Bronchial epithelial cell (primary cell): ENCODE data around the gene CADM2. TPM values are rescaled to one million over a fixed set of nuclear protein-coding genes. Genes with fewer than 3 reads are reported as not detected.

Experiments
- DNase-seq: peaks from one replicate; pipeline ENCODE4 v3.0.0-alpha.2; 2010; ENCODE audit warnings: low read depth
- FAIRE-seq: peaks from 2 replicates; lab custom pipeline; 2011; peaks lifted over from hg19 to GRCh38; lab: Jason Lieb, UNC
- H3K27me3 ChIP-seq: 2 replicates; pipeline ENCODE4 v1.5.1; 2011; ENCODE audit warnings: low read length; ENCODE audit not compliant: control insufficient read depth, insufficient read depth
- H3K36me3 ChIP-seq: 2 replicates; pipeline ENCODE4 v1.5.1; 2011; ENCODE audit warnings: low read length; ENCODE audit not compliant: control insufficient read depth, insufficient read depth
- H3K4me3 ChIP-seq: 2 replicates; pipeline ENCODE4 v1.5.1; 2011; ENCODE audit warnings: mild to moderate bottlenecking, low read depth, low read length, control low read depth
- CTCF ChIP-seq: IDR thresholded peaks from 2 replicates; pipeline ENCODE4 v1.5.1; 2011; ENCODE audit warnings: mild to moderate bottlenecking, moderate library complexity, low read length, control low read depth, inconsistent platforms; ENCODE audit not compliant: insufficient read depth, severe bottlenecking
- total RNA-seq: library from RNA; depleted of rRNA; stranded (reverse); fragments of >200 nt; gene quantifications from 2 replicates; pipeline ENCODE4 v1.2.1, GENCODE V29; 2014

The CADM2 gene
- total RNA-seq, 1 donor from 2014 or later = under 0.01 TPM

DNA sequence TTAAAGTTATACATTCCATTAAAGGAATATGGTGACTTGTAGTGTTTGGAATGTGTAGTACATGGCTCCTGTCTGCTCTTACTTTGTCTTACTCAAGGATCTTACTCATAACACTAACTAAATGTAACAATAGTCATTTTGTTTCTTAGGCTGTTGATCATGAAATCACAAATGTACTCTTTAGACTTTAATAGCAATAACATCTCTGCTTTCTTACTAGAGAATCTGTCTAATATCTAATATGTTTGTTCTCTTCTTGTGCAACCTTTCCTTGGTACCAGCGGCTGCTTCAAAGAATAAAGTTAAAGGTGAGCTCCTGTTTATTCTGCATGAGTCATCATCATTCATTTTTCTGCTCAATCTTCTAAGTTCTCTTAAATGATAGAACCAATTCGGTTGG is 767.5 kb downstream of the CADM2 start:
- no peak for TF ChIP-seq CTCF
- Histone ChIP-seq H3K4me3 (no peak overlapping the region), H3K27me3 (no peaks in the 10 kb centered on the region), H3K36me3 (no peaks in the 10 kb centered on the region)
- FAIRE-seq = no peak
- DNase-seq = peak; percentile 86

- peak; percentile 77 for DNase-seq
- H3K36me3 ChIP-seq = no peaks in the 10 kb centered on the region
- no peak for TF ChIP-seq CTCF
- no peaks in the 10 kb centered on the region for H3K27me3 ChIP-seq
- H3K4me3 ChIP-seq = no peak overlapping the region
- FAIRE-seq = no peak
These were observed 779.1 kb downstream of the CADM2 start for GRCh38 chr3:85737846-85738245.

GRCh38 chr3:85740561-85740960 is 781.8 kb downstream of the CADM2 start:
- DNase-seq (peak; percentile 29), FAIRE-seq (no peak)
- no peak for TF ChIP-seq CTCF
- Histone ChIP-seq H3K27me3 (no peaks in the 10 kb centered on the region), H3K36me3 (no peaks in the 10 kb centered on the region), H3K4me3 (no peak overlapping the region)

GRCh38 chr3:85758442-85758841 is 799.7 kb downstream of the CADM2 start:
- FAIRE-seq = no peak
- Histone ChIP-seq H3K27me3 (no peaks in the 10 kb centered on the region), H3K4me3 (no peak overlapping the region)

GRCh38 chr3:85760342-85760741 is 801.6 kb downstream of the CADM2 start:
- DNase-seq = peak; percentile 76
- no peak for TF ChIP-seq CTCF
- Histone ChIP-seq H3K36me3 (no peaks in the 10 kb centered on the region), H3K4me3 (no peak overlapping the region), H3K27me3 (no peaks in the 10 kb centered on the region)
- no peak for FAIRE-seq

More at GRCh38 chr3:85758442-85758841, 799.7 kb downstream of the CADM2 start:
- TF ChIP-seq CTCF = no peak
- peak; percentile 80 for DNase-seq
- H3K36me3 ChIP-seq = no peaks in the 10 kb centered on the region

- H3K27me3 ChIP-seq = no peaks in the 10 kb centered on the region
- FAIRE-seq (peak; percentile 40), DNase-seq (no peak)
- H3K36me3 ChIP-seq = no peaks in the 10 kb centered on the region
- no peak for TF ChIP-seq CTCF
- H3K4me3 ChIP-seq = no peak overlapping the region
These were observed 822.0 kb downstream of the CADM2 start for GRCh38 chr3:85780806-85781205.
